GF-D8 (cell line): ENCODE measurements around the gene HORMAD2.
"Not testable (repeated sequence)": the region's sequence is repeated elsewhere in the genome, so short reads cannot be mapped to it uniquely, and the experiment has no call there.

ENCODE experiments used
- DNase-seq: peaks from one replicate; lab custom pipeline; 2025; lab: John Stamatoyannopoulos, UW

Gene HORMAD2

DNA sequence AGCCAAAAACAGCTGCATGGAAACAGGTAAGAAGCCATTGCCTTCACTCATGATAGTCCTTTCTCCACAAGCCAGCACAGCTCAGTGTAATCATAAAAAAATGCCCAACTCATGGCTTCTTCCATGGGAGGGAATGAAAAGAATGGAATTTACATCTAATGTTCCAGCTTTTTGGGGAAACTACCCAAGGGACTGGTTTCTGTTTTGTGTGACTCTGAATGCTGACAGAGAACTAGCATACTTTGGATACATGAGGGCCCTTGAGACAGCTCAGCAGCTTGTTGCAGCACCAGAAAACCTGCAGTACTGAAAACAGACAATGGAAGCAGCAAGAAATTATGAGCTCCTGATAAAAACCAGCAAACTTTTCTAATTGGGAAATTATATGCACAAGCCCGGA lies 24.2 kb upstream of the HORMAD2 start:
- DNase-seq: no peak

DNA sequence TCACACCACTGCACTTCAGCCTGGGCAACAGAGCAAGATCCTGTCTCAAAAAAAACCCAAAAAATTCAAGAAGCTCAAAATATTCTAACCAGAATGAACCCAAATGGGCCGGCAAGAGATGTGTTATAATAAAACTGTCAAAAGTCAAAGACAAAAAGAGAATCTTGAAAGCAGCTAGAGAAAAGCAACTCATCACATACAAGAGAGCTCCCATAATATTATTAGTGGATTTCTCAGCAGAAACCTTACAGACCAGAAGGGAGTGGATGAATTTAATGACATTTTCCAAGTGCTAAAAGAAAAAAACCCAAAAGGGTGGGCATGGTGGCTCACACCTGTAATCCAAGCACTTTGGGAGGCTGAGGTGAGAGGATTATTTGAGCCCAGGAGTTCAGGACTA lies 22.9 kb upstream of the HORMAD2 start:
- DNase-seq: no peak

DNA sequence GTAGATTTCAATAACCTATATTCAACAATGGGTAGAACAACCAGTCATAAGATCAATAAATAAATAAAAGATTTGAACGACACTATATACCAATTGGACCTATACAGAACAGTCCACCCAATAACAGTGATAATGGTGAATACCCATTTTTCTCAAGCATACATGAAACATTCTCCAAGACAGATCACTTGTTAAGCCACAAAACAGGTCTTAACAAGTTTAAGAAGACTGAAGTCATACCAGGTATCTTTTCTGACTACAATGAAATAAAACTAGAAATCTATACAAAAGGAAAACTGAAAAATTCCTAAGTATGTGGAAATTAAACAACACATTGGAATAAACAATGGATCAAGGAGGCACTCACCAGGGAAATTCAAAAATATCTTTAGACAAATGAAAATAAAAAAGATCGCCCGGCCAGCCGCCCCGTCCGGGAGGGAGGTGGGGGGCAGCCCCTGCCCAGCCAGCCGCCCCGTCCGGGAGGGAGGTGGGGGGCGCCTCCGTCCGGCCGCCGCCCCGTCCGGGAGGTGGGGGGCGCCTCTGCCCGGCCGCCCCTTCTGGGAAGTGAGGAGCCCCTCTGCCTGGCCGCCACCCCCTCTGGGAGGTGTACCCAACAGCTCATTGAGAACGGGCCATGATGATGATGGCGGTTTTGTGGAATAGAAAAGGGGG lies 20.8 kb upstream of the HORMAD2 start:
- not testable (repeated sequence) for DNase-seq

DNA sequence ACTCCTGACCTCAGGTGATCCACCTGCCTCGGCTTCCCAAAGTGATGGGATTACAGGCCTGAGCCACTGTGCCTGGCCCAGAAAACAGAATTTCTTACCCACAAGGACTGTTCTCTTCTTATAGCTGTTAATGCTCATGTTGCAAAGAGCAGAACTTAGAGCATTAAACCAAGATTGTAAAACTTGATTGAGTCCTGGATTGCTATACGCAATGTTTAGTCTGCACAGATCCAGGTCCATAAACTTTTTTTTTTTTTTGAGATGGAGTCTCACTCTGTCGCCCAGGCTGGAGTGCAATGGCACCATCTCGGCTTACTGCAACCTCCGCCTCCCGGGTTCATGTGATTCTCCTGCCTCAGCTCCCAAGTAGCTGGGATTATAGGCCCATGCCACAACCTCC lies 19.2 kb upstream of the HORMAD2 start:
- not testable (repeated sequence) for DNase-seq

DNA sequence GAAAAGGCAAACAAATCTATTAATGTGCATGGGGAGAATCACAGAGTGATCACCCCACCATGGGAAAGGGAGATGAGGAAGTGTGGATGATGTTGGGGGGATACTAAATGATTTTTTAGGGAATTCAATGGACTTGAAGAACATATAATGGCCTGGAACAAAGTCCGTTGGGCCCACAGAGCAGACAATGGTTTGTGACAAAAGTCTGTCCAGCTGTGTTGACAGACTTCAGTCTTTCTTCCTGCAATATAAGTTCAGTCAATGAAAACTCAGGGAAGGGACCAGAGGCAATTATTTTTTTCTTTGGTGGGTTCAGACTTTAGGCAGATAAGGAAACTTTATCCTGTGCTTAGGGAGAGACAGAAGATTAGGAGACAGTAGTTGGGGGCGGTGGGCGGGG lies 18.0 kb upstream of the HORMAD2 start:
- DNase-seq: no peak

DNA sequence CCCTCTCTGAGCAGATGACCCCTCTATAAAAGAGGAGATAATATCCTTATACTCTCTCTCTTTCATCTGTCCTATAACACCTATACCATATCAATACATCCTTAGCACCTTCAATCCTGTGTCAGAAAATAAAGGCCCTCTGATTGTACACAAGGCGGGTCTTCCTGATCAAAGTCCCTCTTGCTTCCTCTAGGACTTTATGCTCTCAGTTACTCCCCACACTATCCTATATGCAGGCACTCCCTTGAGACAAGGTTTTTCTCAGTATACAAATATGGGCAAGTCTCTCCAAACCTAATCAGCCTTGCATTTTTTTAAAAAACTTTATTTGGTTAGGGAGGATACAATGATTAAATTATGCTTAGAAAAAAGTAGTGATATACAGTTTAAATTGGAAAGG lies 17.3 kb upstream of the HORMAD2 start:
- no peak for DNase-seq

DNA sequence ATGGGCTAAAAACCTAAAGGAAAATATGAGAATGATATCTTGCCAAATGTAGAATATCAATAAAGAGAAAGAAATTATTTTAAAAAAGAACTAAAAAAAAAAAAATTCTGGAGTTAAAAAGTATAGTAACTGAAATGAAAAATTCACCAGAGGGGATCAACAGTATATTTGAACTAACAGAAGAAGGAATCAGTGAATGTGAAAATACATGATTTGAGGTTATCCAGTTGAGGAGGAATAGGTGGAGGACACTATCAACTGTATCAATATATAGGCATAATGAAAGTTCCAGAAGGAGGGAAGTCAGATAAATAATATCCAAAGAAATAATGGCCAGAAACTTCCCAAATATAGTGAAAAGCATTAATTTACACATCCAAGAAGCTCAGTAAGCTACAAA lies 16.1 kb upstream of the HORMAD2 start:
- no peak for DNase-seq

DNA sequence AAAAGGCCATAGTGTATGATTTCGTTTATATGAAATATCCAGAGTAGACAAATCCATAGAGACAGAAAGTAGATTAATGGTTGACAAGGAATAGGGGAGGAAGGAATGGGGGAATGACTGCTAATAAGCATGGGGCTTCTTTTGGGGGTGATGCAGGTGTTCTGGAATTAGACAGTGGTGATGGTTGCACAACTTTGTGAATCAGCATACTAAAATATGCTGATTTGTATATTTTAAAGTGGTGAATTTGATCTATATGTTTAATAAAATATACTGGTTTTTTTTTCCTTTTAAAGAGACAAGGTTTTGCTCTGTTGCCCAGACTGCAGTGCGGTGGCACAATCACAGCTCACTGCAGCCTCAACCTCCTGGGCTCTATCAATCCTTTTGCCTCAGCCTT lies 6.5 kb upstream of the HORMAD2 start:
- no peak for DNase-seq

DNA sequence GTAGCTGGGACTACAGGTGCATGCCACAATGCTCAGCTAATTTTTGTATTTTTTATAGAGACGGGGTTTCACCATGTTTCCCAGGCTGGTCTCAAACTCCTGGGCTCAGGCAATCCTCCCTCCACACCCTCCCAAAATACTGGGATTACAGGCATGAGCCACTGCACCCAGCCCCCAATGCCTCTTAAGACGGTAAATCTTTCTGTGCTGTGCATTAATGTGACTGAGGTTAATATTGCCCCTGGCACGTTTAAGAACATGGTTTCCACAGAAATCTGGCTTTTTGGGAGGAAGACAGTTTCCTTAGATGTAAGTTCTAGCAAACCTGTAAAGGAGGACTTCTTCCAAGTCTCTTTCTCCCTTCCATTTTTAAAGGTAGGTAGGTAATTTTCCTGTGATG lies 6.1 kb upstream of the HORMAD2 start:
- DNase-seq: no peak

DNA sequence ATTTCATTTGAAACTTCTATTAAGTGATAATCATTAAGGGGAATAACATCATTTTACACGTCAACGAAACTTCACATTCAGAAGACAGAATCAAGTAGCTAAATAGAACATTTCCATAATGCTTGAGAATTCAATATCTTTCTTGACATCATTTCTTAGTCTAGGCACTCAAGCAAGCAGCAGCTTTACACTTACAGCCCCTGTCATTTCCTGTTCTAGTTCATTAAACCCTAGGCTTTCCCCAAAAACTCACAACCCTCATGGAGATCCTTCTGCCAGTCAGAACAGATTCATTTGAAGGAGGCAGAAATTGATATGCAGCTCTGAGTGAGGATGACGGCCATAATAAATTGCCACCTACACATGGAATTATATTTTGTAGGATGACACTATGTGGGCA lies 5.3 kb upstream of the HORMAD2 start:
- no peak for DNase-seq

DNA sequence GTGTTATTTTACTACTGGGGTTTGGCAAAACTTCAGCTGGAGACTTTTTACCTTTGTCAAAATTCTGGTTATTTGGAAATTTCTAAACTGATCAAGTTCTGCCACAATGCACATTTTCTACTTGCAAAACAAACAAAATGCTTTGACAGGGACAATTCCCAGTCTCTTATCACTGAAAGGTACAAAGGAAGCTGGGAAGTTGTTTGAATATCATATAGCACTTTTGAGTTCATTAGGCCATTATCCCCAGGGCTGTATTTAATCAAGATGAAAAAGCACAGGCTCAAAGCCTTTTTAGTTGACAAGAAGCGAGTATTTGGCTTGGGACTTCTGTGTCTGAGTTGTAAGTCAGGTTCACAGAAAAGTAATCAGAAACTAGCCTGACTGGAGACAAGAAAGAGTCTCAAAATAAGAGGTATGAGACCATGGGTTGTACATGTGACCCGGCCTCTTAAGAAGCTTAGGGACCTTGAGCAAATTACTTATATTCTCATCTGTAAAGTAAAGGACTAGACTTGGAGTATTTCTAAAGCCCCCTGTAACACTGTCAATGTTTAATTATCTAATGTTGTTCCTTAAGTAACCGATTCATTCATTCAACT lies 2.9 kb upstream of the HORMAD2 start:
- no peak for DNase-seq

DNA sequence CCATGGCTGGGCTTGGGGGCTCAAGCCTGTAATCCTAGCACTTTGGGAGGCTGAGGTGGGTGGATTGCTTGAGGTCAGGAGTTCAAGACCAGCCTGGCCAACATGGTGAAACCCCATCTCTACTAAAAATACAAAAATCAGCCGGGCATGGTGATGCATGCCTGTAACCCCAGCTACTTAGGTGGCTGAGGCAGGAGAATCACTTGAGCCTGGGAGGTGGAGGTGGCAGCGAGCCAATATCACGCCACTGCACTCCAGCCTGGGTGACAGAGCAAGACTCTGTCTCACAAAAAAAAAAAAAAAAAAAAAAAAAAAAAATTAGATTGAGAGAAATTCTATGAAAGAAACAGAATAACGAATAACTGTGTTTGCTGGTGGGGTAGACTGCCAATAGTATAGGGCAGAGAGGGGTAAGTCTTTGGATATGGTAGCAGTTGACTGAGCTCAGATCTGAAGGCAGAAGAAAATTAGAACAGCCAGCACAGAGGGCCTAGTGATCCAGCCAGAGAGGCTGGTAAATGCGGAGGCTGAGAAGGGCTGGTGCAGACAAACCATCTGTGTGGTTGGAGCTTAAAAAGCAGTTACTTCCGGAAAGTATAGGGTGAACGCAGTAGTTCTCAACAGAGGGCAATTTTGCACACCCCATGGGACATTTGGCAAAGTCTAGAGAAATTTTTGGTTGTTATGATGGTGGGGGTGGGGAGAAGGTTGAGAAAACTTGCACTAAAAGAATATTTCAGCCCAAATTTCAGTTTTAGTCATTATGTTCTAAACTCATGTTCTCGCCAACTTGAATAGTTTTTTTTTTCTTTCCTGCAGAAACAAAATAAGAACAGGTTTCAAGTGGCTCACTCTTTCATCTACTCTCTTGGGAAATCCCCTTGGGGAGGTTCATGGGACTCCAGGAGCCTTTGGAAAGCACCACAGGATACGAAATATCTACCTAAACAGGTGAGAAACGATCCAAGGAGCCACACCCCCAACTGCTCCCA lies 1.6 kb upstream of the HORMAD2 start:
- no peak for DNase-seq

DNA sequence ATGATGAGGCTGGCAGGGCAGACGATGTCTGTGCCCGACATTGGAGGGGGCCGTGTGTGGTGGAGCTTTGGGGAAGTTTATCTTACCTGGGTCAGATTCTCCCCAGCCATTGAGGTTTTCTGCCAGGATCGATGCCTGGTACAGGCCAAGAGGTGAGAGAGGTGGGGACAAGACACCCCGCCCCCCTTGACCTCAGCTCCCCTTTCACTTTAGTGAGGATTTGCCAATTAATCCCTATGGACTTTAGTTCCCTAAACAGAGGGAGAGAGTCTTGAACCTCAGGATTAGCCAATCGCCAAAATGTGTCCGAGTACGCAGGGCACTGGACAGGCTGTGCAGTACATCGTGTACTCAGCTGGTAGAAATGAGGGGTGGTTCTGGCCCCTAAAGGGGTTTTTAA lies 541 bp downstream of the HORMAD2 start:
- no peak for DNase-seq

DNA sequence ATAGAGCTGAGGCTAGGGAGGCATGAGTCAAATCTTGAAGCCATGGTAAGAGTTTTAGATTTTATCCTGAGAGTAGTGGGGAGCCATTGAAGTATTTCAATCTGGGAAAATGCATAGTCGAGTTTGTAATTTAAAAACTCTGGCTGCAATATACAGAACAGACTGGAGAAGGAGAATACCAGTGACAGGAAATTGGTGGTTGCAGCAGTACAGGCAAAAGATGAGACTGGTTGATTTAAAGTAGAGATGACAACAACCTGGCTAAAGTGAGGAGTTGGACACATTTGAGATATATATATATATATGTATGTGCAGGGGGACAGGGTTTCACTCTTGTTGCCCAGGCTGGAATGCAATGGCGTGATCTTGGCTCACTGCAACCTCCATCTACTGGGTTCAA lies 6.2 kb downstream of the HORMAD2 start:
- no peak for DNase-seq

DNA sequence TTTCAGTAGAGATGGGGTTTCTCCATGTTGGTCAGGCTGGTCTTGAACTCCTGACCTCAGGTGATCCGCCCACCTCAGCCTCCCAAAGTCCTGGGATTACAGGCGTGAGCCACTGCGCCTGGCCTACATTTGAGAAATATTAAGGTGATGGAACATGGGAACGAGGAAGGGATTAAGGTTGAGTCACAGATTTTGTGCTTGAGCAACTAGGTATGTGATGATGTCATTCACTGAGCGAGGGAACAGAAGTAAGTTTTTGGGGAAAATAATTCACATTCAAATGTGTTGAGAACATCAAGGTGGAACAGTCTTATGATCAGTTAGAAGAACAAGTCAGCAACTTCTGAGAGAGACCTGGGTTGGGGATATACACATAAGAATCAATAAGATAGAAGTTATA lies 6.8 kb downstream of the HORMAD2 start:
- DNase-seq: not testable (repeated sequence)

DNA sequence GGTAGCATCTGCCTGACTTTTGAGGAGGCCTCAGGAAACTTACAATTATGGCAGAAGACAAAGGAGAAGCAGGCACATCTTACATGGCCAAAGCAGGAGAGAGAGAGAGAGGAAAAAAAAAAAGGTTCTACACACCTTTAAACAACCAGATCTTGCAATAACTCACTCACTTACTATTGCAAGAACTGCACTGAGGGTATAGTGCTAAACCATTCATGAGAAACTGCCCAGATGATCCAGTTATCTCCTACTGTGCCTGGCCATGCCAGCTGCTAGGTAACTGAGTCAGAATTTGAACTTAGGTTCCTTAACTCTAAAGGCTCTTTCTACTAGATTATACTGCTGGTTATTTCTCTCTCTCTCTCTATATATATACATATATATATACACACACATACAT lies 7.3 kb downstream of the HORMAD2 start:
- no peak for DNase-seq

DNA sequence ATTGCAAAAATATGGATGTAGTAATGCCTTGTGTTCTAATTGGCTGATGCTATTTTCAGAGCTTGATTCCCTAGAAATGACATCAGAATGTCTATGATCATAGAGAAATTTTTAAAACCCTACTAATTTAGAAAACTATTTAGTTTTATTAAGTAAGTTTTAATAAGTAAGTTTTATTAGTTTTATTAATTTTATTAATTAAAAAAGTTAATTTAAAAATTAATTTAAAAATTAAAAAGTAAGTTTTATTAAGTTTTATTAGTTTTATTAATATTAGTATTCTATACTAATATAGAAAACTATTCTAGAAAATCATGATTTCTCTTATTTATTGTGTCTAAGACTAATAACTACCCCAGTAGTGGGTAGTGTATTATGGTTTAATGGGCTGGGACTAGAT lies 8.2 kb downstream of the HORMAD2 start:
- no peak for DNase-seq

DNA sequence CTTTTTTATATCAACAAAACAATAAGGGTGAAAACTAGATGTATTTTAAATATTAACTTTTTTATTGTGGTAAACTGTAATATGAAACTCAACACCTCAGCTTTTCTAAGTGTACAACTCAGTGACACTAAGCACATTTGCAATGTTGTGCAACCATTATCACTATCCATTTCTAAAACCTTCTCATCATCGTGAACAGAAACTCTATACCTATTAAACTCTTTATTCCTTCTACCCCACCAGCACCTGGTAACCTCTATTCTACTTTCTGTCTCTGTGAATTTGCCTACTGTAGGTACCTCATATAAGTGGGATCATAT lies 9.4 kb downstream of the HORMAD2 start:
- DNase-seq: no peak

DNA sequence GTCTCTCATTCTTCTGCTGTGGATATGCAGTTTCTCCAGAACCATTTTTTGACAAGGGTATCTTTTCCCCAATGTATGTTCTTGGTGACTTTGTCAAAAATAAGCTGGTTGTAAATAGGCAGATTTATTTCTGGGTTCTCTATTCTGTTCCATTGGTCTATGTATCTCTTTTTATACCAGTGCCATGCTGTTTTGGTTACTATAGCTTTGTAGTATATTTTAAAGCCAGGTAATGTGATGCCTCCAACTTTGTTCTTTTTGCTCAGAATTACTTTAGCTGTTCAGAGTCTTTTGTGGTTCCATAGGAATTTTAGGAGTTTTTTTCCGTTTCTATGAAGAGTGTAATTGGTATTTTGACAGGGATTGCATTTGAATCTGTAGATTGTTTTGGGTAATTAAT lies 12.4 kb downstream of the HORMAD2 start:
- no peak for DNase-seq

DNA sequence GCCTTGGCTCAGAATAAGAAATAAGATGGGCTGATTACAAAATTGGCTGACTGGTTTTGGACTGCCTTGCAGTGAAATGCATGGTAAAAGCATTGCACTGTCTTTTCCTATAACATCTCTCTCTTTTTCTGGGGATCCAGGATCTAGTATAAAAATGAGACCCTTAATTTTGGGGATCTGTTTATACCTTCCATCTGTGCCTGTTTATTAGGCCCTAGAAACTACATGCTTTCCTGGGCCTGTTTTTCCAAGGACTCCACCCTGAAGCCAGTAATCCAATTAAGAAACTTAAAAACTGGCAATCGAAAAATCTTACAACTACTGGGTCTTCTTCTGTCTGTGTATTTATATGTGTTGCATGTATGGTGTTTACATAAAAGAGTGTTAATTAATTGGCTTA lies 14.5 kb downstream of the HORMAD2 start:
- no peak for DNase-seq

DNA sequence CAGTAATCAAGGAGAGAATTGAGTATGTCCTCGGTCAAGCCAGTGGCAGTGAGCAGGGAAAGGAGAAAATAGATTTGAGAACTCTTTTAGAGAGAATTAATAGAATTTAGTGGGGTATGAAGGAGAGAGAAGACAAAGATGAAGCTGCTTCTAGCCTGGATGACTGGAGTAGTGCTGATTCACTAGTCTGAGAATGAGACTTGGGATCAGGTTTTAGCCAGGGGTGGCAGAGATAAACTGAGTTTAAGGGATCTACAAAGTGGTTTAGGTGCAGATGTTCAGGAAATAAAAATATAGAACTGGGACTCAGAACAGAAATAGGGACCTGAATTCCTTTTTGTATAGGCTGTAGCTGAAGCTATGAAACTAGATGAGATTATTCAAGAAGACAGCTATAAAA lies 17.6 kb downstream of the HORMAD2 start:
- no peak for DNase-seq

DNA sequence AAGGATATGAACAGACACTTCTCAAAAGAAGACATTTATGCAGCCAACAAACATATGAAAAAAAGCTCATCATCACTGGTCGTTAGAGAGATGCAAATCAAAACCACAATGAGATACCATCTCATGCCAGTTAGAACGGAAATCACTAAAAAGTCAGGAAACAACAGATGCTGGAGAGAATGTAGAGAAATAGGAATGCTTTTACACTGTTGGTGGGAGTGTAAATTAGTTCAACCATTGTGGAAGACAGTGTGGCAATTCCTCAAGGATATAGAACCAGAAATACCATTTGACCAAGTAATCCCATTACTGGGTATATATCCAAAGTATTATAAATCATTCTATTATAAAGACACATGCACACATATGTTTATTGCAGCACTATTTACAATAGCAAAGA lies 20.5 kb downstream of the HORMAD2 start:
- peak; percentile 48 for DNase-seq

DNA sequence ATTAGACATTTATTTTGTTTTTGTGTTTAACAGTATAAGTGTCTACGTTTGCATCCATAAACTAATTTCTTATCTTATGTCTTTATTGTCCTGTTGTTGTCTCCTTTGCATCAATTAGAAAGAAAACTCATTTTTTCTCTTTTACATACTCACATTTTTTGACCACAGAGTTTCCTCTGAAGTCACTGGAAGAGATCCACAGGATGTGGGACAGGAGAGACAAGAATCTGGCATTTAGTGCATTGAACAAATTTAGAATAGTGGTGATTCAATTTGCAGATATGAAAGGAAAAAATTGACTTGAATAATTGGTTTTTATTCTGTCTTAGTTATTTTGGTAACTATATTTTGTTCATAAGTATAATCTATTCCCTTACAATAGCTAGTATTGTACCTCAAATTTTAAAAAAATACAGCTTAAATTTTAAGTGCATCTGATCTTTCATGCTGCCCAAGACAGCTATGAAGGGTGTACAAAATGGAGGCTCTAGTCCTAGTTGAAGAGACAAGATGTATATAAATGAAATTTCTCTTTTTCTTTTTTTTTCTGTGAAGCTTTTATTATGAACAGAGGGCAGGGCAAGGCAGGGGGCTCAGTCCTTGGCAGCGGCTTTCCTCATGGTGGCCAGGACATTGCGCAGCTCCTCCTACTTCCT lies 24.4 kb downstream of the HORMAD2 start:
- peak; percentile 47 for DNase-seq
